ENCODE results near the gene NFASC. TPM values are rescaled to one million over a fixed set of nuclear protein-coding genes. Genes with fewer than 3 reads are reported as not detected.

Gene NFASC
- total and polyA plus RNA-seq, 2 experiments from 2014 or later: 46.3 to 54.7 TPM

- in situ Hi-C loops (cut with MboI): loop anchor here (5.0 kb wide), 1 partner anchor 251 kb away; no protein-coding TSS in a partner anchor
- no peak for TF ChIP-seq EZH2 (IDR thresholded peaks at IDR 0.05; ENCODE audit: insufficient read depth, poor library complexity, severe bottlenecking)
- no peak for TF ChIP-seq EZH2phosphoT487 (IDR thresholded peaks at IDR 0.05; ENCODE audit: insufficient read depth, low read depth)
- Histone ChIP-seq H3K9me2 (ENCODE audit: insufficient read depth) (no peaks in the 10 kb centered on the region), H3K4me1 (ENCODE audit: insufficient read depth) (peaks cover 7% of the 10 kb centered on the region), H2AFZ (no peak overlapping the region), H3F3A (ENCODE audit: insufficient read depth) (no peaks in the 10 kb centered on the region), H3K9ac (no peak overlapping the region), H3K9me3 (ENCODE audit: low read depth) (no peaks in the 10 kb centered on the region), H3K27me3 (replicated peaks; ENCODE audit: insufficient read depth) (no peaks in the 10 kb centered on the region), H3K79me2 (ENCODE audit: insufficient read depth) (no peaks in the 10 kb centered on the region), H4K20me1 (ENCODE audit: insufficient read depth) (no peaks in the 10 kb centered on the region), H3K4me2 (ENCODE audit: unreplicated experiment) (no peak overlapping the region), H3K36me3 (ENCODE audit: low read depth) (peaks cover 14% of the 10 kb centered on the region; the same call in 1 of the 2 replicates), H3K4me3 (no peak overlapping the region), H3K27ac (no peak overlapping the region)
- WGBS, 2 experiments (ENCODE audit: low coverage in 1 of 2, low lambda C conversion rate in 2 of 2, missing lambda C conversion rate in 2 of 2): 78 to 81% methylated on average over 11 of the region's 11 CpGs
- no peak for DNase-seq
Measured at GRCh38 chr1:204991342-204991844, 120.7 kb downstream of the NFASC start.

DNA sequence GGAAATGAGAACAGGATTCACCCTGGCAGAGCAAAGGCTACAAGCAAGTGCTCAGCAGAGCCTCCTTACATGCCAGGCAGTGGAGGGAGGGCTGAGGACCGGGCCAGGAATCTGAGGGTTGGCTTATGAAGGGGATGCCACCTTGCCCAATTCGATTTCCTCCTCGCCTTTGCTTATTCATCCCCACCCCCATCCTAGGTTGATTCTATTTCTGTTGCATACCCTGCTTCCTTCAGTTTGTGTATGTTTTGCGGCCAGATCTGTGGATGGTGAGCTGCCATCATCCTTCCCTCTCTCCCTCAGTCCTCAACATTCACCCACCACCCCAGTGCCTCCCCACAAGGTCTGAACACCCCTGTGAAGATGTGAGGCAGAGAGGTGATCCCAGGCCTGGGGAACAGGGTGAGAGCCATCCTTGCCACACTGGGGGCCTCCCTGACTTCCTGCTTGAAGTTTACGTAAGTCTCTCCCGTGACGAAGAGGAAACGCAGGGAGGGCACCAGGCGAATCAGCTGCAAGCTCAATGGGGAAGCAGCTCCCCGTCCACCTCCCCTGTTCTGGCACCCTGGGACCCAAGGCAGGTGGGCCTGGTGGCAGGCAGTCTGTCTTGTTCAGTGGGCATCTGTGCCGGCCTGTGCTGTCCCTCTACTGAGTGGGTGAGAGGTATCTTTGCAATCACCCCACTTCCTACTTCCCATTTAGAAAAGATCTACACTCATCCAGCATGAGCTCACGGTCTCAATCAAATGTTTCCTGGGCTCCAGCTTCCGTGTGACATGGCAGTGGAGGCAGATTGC, 121.7 kb downstream of the NFASC start:
- 93 to 95% methylated on average over 13 of the region's 13 CpGs for WGBS, 2 experiments (ENCODE audit: low coverage in 1 of 2, low lambda C conversion rate in 2 of 2, missing lambda C conversion rate in 2 of 2)
- no peaks in the 10 kb centered on the region for H3F3A ChIP-seq (ENCODE audit: insufficient read depth)
- no peaks in the 10 kb centered on the region for H3K9me3 ChIP-seq (ENCODE audit: low read depth)
- H3K79me2 ChIP-seq (ENCODE audit: insufficient read depth): no peaks in the 10 kb centered on the region
- TF ChIP-seq EZH2 (IDR thresholded peaks at IDR 0.05; ENCODE audit: insufficient read depth, poor library complexity, severe bottlenecking) (no peak), EZH2phosphoT487 (IDR thresholded peaks at IDR 0.05; ENCODE audit: insufficient read depth, low read depth) (no peak)
- no peak overlapping the region for H3K9ac ChIP-seq
- no peaks in the 10 kb centered on the region for H4K20me1 ChIP-seq (ENCODE audit: insufficient read depth)
- no peak for DNase-seq
- no peak overlapping the region for H2AFZ ChIP-seq
- H3K27ac ChIP-seq: no peak overlapping the region
- in situ Hi-C loops (cut with MboI): loop anchor here (5.0 kb wide), 1 partner anchor 250 kb away; no protein-coding TSS in a partner anchor
- H3K9me2 ChIP-seq (ENCODE audit: insufficient read depth): no peaks in the 10 kb centered on the region
- H3K27me3 ChIP-seq (replicated peaks; ENCODE audit: insufficient read depth): no peaks in the 10 kb centered on the region
- H3K36me3 ChIP-seq (ENCODE audit: low read depth): peaks cover 14% of the 10 kb centered on the region; the same call in 1 of the 2 replicates
- H3K4me3 ChIP-seq: no peak overlapping the region
- peaks cover 7% of the 10 kb centered on the region for H3K4me1 ChIP-seq (ENCODE audit: insufficient read depth)
- no peak overlapping the region for H3K4me2 ChIP-seq (ENCODE audit: unreplicated experiment)

DNA sequence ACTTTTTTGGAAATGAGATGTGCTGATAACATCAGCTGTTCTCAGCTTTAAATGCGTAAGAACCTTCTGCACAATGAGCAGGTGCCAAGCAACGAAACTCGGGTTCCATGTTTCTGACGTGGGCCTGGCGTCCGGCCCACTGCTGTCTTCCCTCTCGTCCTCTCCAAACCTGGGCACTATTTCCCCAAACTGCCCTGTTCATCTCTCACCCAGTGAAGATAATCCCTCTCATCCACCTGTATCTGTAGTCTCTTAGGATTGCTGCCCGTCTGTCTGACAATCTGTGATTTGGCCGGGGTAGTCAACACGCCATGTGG, 122.3 kb downstream of the NFASC start:
- no peaks in the 10 kb centered on the region for H3K79me2 ChIP-seq (ENCODE audit: insufficient read depth)
- H3K9me2 ChIP-seq (ENCODE audit: insufficient read depth): no peaks in the 10 kb centered on the region
- TF ChIP-seq EZH2 (IDR thresholded peaks at IDR 0.05; ENCODE audit: insufficient read depth, poor library complexity, severe bottlenecking): no peak
- TF ChIP-seq EZH2phosphoT487 (IDR thresholded peaks at IDR 0.05; ENCODE audit: insufficient read depth, low read depth): no peak
- no peak overlapping the region for H3K4me3 ChIP-seq
- H2AFZ ChIP-seq: no peak overlapping the region
- H3K4me2 ChIP-seq (ENCODE audit: unreplicated experiment): no peak overlapping the region
- H4K20me1 ChIP-seq (ENCODE audit: insufficient read depth): no peaks in the 10 kb centered on the region
- no peak overlapping the region for H3K9ac ChIP-seq
- in situ Hi-C loops (cut with MboI): loop anchor here (5.0 kb wide), 1 partner anchor 249 kb away; no protein-coding TSS in a partner anchor
- peaks cover 7% of the 10 kb centered on the region for H3K4me1 ChIP-seq (ENCODE audit: insufficient read depth)
- H3K27ac ChIP-seq: no peak overlapping the region
- peaks cover 14% of the 10 kb centered on the region; the same call in 1 of the 2 replicates for H3K36me3 ChIP-seq (ENCODE audit: low read depth)
- H3K27me3 ChIP-seq (replicated peaks; ENCODE audit: insufficient read depth): no peaks in the 10 kb centered on the region
- no peaks in the 10 kb centered on the region for H3F3A ChIP-seq (ENCODE audit: insufficient read depth)
- whole genome bisulfite sequencing, 2 experiments (ENCODE audit: low coverage in 1 of 2, low lambda C conversion rate in 2 of 2, missing lambda C conversion rate in 2 of 2): 90 to 91% methylated on average over 10 of the region's 10 CpGs
- no peaks in the 10 kb centered on the region for H3K9me3 ChIP-seq (ENCODE audit: low read depth)
- no peak for DNase-seq

GRCh38 chr1:204994086-204994862, 123.6 kb downstream of the NFASC start:
- peak; percentile 63 for DNase-seq
- H3K4me1 ChIP-seq (ENCODE audit: insufficient read depth): peaks cover 7% of the 10 kb centered on the region
- H3K79me2 ChIP-seq (ENCODE audit: insufficient read depth): no peaks in the 10 kb centered on the region
- H3F3A ChIP-seq (ENCODE audit: insufficient read depth): no peaks in the 10 kb centered on the region
- no peak overlapping the region for H3K27ac ChIP-seq
- WGBS, 2 experiments (ENCODE audit: low coverage in 1 of 2, low lambda C conversion rate in 2 of 2, missing lambda C conversion rate in 2 of 2): 95 to 96% methylated on average over 10 of the region's 10 CpGs
- H3K4me3 ChIP-seq: no peak overlapping the region
- H3K9me3 ChIP-seq (ENCODE audit: low read depth): no peaks in the 10 kb centered on the region
- H3K9me2 ChIP-seq (ENCODE audit: insufficient read depth): no peaks in the 10 kb centered on the region
- peaks cover 4% of the 10 kb centered on the region; the same call in 1 of the 2 replicates for H3K36me3 ChIP-seq (ENCODE audit: low read depth)
- H3K9ac ChIP-seq: no peak overlapping the region
- no peaks in the 10 kb centered on the region for H3K27me3 ChIP-seq (replicated peaks; ENCODE audit: insufficient read depth)
- H4K20me1 ChIP-seq (ENCODE audit: insufficient read depth): no peaks in the 10 kb centered on the region
- no peak overlapping the region for H2AFZ ChIP-seq
- in situ Hi-C loops (cut with MboI): loop anchor here (5.0 kb wide), 1 partner anchor 248 kb away; no protein-coding TSS in a partner anchor
- H3K4me2 ChIP-seq (ENCODE audit: unreplicated experiment): no peak overlapping the region
- TF ChIP-seq EZH2phosphoT487 (IDR thresholded peaks at IDR 0.05; ENCODE audit: insufficient read depth, low read depth) (no peak), EZH2 (IDR thresholded peaks at IDR 0.05; ENCODE audit: insufficient read depth, poor library complexity, severe bottlenecking) (no peak)

Data from GM23248 (cell line).